Measurements from ENCODE around the gene TRMT112.

DNA sequence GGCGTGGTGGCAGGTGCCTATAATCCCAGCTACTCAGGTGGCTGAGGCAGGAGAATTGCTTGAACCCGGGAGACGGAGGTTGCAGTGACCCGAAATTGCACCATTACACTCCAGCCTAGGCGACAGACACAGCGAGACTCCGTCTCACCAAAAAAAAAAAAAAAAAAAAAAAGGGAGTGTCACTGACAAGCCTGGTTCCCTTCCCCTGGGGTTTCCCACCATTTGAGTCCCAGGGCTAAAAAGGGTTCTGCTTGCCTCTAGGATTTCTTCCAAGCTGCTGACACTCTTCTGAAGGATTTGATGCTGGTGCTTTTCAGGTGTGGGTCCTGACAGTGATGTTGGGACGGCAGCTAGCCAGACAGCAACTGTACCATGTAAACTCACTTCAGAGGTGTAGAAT lies 21.4 kb upstream of the TRMT112 start:
- TF ChIP-seq SPI1 (IDR thresholded peaks at IDR 0.05; ENCODE audit: low read depth, low read length): no peak
- TF ChIP-seq TAF1 (IDR thresholded peaks at IDR 0.05; ENCODE audit: low read depth, low read length): no peak
- TF ChIP-seq POLR2A (IDR thresholded peaks at IDR 0.05; ENCODE audit: low read depth, low read length): no peak
- TF ChIP-seq POLR2AphosphoS5 (IDR thresholded peaks at IDR 0.05; ENCODE audit: low read depth, low read length): no peak
